Central memory CD8-positive, alpha-beta T cell (primary cell): Measurements from ENCODE around the gene FLAD1.
A peak's percentile ranks its signal among the peaks of the same experiment; 100 is the strongest.

ENCODE experiments used
- ATAC-seq: fragments of 150-1000 bp; cut with Tn5 transposase; replicated peaks from 2 replicates; pipeline ENCODE4 v1.10.0; 2022; ENCODE audit warnings: mild to moderate bottlenecking, moderate FRiP score, moderate number of reproducible peaks; ENCODE audit not compliant: poor library complexity, severe bottlenecking; ENCODE audit errors: extremely low read depth
- DNase-seq, 2 donors: peaks; one replicate each; pipeline ENCODE4 v3.0.0; 2021; ENCODE audit warnings: low spot score in 2 of 2
- H3K27ac Mint-ChIP-seq: one replicate; pipeline ENCODE4 v1.8.0; 2022; ENCODE audit warnings: low read depth, mild to moderate bottlenecking, moderate library complexity, mixed read lengths
- H3K27me3 Mint-ChIP-seq: one replicate; pipeline ENCODE4 v1.8.0; 2022; ENCODE audit warnings: mixed read lengths
- H3K36me3 Mint-ChIP-seq: one replicate; pipeline ENCODE4 v1.8.0; 2022; ENCODE audit warnings: mild to moderate bottlenecking, moderate library complexity, mixed read lengths; ENCODE audit not compliant: insufficient read depth
- H3K4me1 Mint-ChIP-seq: one replicate; pipeline ENCODE4 v1.8.0; 2022; ENCODE audit warnings: mixed read lengths
- H3K4me3 Mint-ChIP-seq: one replicate; pipeline ENCODE4 v1.8.0; 2022; ENCODE audit warnings: mild to moderate bottlenecking, moderate library complexity, mixed read lengths
- H3K9me3 Mint-ChIP-seq: one replicate; pipeline ENCODE4 v1.8.0; 2022; ENCODE audit warnings: mixed read lengths

The FLAD1 gene

GRCh38 chr1:154982897-154983648 is at the start of gene FLAD1:
TSS of gene FLAD1 (plus strand) at chr1:154983344. CDS start at chr1:154983695, 351 bp downstream.
- peak; percentile 100 for ATAC-seq
- no peaks in the 10 kb centered on the region for H3K9me3 Mint-ChIP-seq
- H3K27ac Mint-ChIP-seq = no peak within 1 kb of the TSS

GRCh38 chr1:154934358-154934948 is 48.7 kb upstream of the FLAD1 start:
- DNase-seq (no peak), ATAC-seq (no peak)
- Mint-ChIP-seq H3K9me3 (no peaks in the 10 kb centered on the region), H3K4me1 (peaks cover 36% of the 10 kb centered on the region), H3K4me3 (no peak overlapping the region), H3K36me3 (peaks cover 9% of the 10 kb centered on the region), H3K27ac (no peak overlapping the region), H3K27me3 (no peaks in the 10 kb centered on the region)

More at GRCh38 chr1:154982897-154983648, at the start of gene FLAD1:
- Mint-ChIP-seq H3K4me1 (no peaks in the 10 kb centered on the region), H3K27me3 (no peaks in the 10 kb centered on the region), H3K36me3 (peaks cover 16% of the 10 kb centered on the region), H3K4me3 (no peak within 1 kb of the TSS)
- peak; percentile 80 to 94 for DNase-seq

- Mint-ChIP-seq H3K4me3 (peak overlapping the region; percentile 98), H3K36me3 (peaks cover 12% of the 10 kb centered on the region), H3K27me3 (no peaks in the 10 kb centered on the region), H3K4me1 (peaks cover 47% of the 10 kb centered on the region), H3K9me3 (no peaks in the 10 kb centered on the region), H3K27ac (peak overlapping the region; percentile 99)
- no peak for DNase-seq
- no peak for ATAC-seq
Measured at GRCh38 chr1:154935749-154936554, 47.2 kb upstream of the FLAD1 start.

GRCh38 chr1:154936555-154937084 is 46.5 kb upstream of the FLAD1 start, which contains the start of gene PMVK:
TSS of gene PMVK (minus strand) at chr1:154936719. CDS start at chr1:154936685, 34 bp downstream.
- Mint-ChIP-seq H3K4me1 (peaks cover 53% of the 10 kb centered on the region), H3K4me3 (peak within 1 kb of the TSS; percentile 98), H3K27ac (peak within 1 kb of the TSS; percentile 99), H3K36me3 (peaks cover 14% of the 10 kb centered on the region), H3K27me3 (no peaks in the 10 kb centered on the region), H3K9me3 (no peaks in the 10 kb centered on the region)
- DNase-seq (peak; percentile 91 to 94), ATAC-seq (peak; percentile 85)

- Mint-ChIP-seq H3K4me3 (peak overlapping the region; percentile 98), H3K36me3 (peaks cover 14% of the 10 kb centered on the region), H3K4me1 (peaks cover 60% of the 10 kb centered on the region), H3K9me3 (no peaks in the 10 kb centered on the region), H3K27me3 (no peaks in the 10 kb centered on the region), H3K27ac (peak overlapping the region; percentile 99)
- DNase-seq = peak; percentile 89 to 94
- ATAC-seq = peak; percentile 87
Measured at GRCh38 chr1:154937085-154937987, 45.8 kb upstream of the FLAD1 start.

- Mint-ChIP-seq H3K9me3 (no peaks in the 10 kb centered on the region), H3K27ac (peak overlapping the region; percentile 99), H3K36me3 (peaks cover 17% of the 10 kb centered on the region), H3K4me1 (peaks cover 66% of the 10 kb centered on the region), H3K4me3 (peak overlapping the region; percentile 98), H3K27me3 (no peaks in the 10 kb centered on the region)
- no peak for DNase-seq
- no peak for ATAC-seq
Measured at GRCh38 chr1:154937988-154938386, 45.2 kb upstream of the FLAD1 start.

GRCh38 chr1:154938604-154939399 is 44.3 kb upstream of the FLAD1 start:
- H3K27ac Mint-ChIP-seq = peak overlapping the region; percentile 99
- no peaks in the 10 kb centered on the region for H3K27me3 Mint-ChIP-seq
- peaks cover 21% of the 10 kb centered on the region for H3K36me3 Mint-ChIP-seq
- DNase-seq (no peak), ATAC-seq (no peak)
- H3K9me3 Mint-ChIP-seq = no peaks in the 10 kb centered on the region
- peak overlapping the region; percentile 98 for H3K4me3 Mint-ChIP-seq
- H3K4me1 Mint-ChIP-seq = peaks cover 74% of the 10 kb centered on the region

- peak overlapping the region; percentile 79 for H3K27ac Mint-ChIP-seq
- H3K4me1 Mint-ChIP-seq = peaks cover 78% of the 10 kb centered on the region
- no peaks in the 10 kb centered on the region for H3K27me3 Mint-ChIP-seq
- DNase-seq (no peak), ATAC-seq (no peak)
- H3K9me3 Mint-ChIP-seq = no peaks in the 10 kb centered on the region
- no peak overlapping the region for H3K4me3 Mint-ChIP-seq
- H3K36me3 Mint-ChIP-seq = peaks cover 29% of the 10 kb centered on the region
Measured at GRCh38 chr1:154940213-154940560, 43.0 kb upstream of the FLAD1 start.

GRCh38 chr1:154940651-154941194 is 42.4 kb upstream of the FLAD1 start:
- peaks cover 33% of the 10 kb centered on the region for H3K36me3 Mint-ChIP-seq
- peaks cover 75% of the 10 kb centered on the region for H3K4me1 Mint-ChIP-seq
- H3K4me3 Mint-ChIP-seq = no peak overlapping the region
- DNase-seq = no peak
- H3K27me3 Mint-ChIP-seq = no peaks in the 10 kb centered on the region
- no peak for ATAC-seq
- peak overlapping the region; percentile 79 for H3K27ac Mint-ChIP-seq
- no peaks in the 10 kb centered on the region for H3K9me3 Mint-ChIP-seq

GRCh38 chr1:154941333-154942013 is 41.7 kb upstream of the FLAD1 start:
- no peak for ATAC-seq
- DNase-seq = no peak
- Mint-ChIP-seq H3K4me1 (peaks cover 73% of the 10 kb centered on the region), H3K27ac (peak overlapping the region; percentile 79), H3K27me3 (no peaks in the 10 kb centered on the region), H3K9me3 (no peaks in the 10 kb centered on the region), H3K4me3 (peak overlapping the region; percentile 56), H3K36me3 (peaks cover 39% of the 10 kb centered on the region)
